Measurements from ENCODE around the gene PRPSAP2.

PRPSAP2 gene

DNA sequence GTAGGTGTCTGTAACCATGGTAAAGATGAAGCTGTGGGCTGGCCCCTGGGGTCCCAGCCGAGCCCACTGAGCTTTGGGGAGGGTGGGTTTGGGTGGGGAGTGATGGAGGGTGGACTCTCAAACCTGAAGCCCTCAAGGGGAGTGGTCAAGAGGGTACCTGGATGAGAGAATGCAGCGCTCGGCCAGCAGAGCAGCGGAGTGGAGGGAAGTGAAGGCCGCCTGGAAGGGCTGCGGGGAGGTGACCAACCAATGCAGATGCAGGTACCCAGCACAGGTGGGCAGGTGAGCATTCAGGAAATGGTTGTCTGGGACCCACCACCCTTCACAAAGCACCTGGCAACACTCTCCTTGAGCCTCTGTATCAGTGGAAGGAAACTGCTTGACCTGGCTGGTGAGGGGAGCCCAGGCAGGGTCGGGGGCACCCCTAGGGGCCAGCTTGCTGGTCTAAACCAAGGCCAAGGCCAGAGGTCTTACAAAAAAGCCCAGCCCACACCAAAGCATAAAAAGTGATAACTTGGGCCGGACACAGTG lies 90.6 kb downstream of the PRPSAP2 start:
- Histone ChIP-seq H3K79me2 (ENCODE audit: insufficient read depth, low read length) (no peaks in the 10 kb centered on the region), H3K27ac (ENCODE audit: low read depth, low read length) (no peak overlapping the region), H3K4me3 (ENCODE audit: insufficient read depth, low read length, poor library complexity, severe bottlenecking) (no peak overlapping the region), H3K9me2 (replicated peaks; ENCODE audit: insufficient read depth, low read length) (no peaks in the 10 kb centered on the region), H3K9ac (ENCODE audit: low read length) (no peak overlapping the region), H3K4me2 (ENCODE audit: low read depth, low read length, poor library complexity, severe bottlenecking) (no peak overlapping the region), H3K9me3 (ENCODE audit: insufficient read depth, low read length) (no peaks in the 10 kb centered on the region), H4K20me1 (ENCODE audit: low read depth, low read length) (no peaks in the 10 kb centered on the region), H3K27me3 (ENCODE audit: low read length) (no peaks in the 10 kb centered on the region), H3F3A (ENCODE audit: insufficient read depth) (no peaks in the 10 kb centered on the region), H3K36me3 (ENCODE audit: low read length) (no peaks in the 10 kb centered on the region), H2AFZ (ENCODE audit: low read depth, low read length, severe bottlenecking) (no peak overlapping the region)
- TF ChIP-seq EZH2phosphoT487 (conservative IDR thresholded peaks at IDR 0.05; ENCODE audit: low read length): no peak
- TF ChIP-seq, protein P1, sequence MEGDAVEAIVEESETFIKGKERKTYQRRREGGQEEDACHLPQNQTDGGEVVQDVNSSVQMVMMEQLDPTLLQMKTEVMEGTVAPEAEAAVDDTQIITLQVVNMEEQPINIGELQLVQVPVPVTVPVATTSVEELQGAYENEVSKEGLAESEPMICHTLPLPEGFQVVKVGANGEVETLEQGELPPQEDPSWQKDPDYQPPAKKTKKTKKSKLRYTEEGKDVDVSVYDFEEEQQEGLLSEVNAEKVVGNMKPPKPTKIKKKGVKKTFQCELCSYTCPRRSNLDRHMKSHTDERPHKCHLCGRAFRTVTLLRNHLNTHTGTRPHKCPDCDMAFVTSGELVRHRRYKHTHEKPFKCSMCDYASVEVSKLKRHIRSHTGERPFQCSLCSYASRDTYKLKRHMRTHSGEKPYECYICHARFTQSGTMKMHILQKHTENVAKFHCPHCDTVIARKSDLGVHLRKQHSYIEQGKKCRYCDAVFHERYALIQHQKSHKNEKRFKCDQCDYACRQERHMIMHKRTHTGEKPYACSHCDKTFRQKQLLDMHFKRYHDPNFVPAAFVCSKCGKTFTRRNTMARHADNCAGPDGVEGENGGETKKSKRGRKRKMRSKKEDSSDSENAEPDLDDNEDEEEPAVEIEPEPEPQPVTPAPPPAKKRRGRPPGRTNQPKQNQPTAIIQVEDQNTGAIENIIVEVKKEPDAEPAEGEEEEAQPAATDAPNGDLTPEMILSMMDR (IDR thresholded peaks at IDR 0.05; ENCODE audit: insufficient read depth, low read length, poor library complexity, severe bottlenecking): no peak

DNA sequence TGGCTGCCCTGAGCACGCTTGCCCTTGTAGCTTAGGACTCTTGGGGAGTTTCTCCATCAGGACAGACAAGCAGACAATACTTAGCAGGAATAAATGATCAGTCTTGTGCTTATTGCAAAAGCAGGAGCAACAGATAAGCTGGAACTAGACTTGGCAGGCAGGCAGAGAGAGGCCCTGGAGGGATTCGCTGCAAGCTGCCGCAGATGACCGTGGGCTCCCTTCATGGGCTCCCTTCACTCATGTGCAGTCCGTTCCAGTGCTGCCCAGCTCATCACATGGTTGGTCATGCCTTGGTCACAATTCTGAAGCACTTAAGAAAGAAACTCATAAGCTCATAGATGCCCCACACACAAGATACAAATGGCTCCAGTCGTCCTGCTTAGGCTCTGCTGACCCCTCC lies 91.6 kb downstream of the PRPSAP2 start:
- Histone ChIP-seq H3K79me2 (ENCODE audit: insufficient read depth, low read length) (no peaks in the 10 kb centered on the region), H3K9me3 (ENCODE audit: insufficient read depth, low read length) (no peaks in the 10 kb centered on the region), H4K20me1 (ENCODE audit: low read depth, low read length) (no peaks in the 10 kb centered on the region), H3K4me3 (ENCODE audit: insufficient read depth, low read length, poor library complexity, severe bottlenecking) (no peak overlapping the region), H3K9ac (ENCODE audit: low read length) (no peak overlapping the region), H3K27ac (ENCODE audit: low read depth, low read length) (no peak overlapping the region), H3K4me2 (ENCODE audit: low read depth, low read length, poor library complexity, severe bottlenecking) (no peak overlapping the region), H3K9me2 (replicated peaks; ENCODE audit: insufficient read depth, low read length) (no peaks in the 10 kb centered on the region), H3K27me3 (ENCODE audit: low read length) (no peaks in the 10 kb centered on the region), H2AFZ (ENCODE audit: low read depth, low read length, severe bottlenecking) (no peak overlapping the region), H3F3A (ENCODE audit: insufficient read depth) (no peaks in the 10 kb centered on the region), H3K36me3 (ENCODE audit: low read length) (no peaks in the 10 kb centered on the region)
- no peak for TF ChIP-seq EZH2phosphoT487 (conservative IDR thresholded peaks at IDR 0.05; ENCODE audit: low read length)
- TF ChIP-seq, protein P1 (IDR thresholded peaks at IDR 0.05; ENCODE audit: insufficient read depth, low read length, poor library complexity, severe bottlenecking): no peak

DNA sequence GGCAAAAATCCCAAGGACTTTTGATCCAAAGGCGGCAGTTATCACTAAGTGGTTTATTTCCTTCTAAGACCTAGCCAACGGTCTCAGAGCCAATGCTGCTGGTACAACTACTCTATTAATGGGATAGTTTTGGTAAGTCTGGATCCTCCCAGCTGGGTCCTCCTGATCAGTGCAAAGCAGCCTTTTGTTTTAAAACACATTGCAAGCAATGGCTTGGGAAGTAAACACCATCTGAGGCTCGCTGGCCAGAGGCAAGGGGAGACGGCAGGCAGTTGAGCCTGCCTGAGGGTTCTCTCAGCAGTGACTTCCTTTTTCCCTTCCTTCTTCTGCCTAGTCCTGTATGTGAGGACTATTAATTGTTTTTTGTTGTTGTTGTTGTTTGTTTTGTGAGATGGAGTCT lies 92.4 kb downstream of the PRPSAP2 start:
- no peak overlapping the region for H3K4me3 ChIP-seq (ENCODE audit: insufficient read depth, low read length, poor library complexity, severe bottlenecking)
- H3K79me2 ChIP-seq (ENCODE audit: insufficient read depth, low read length): no peaks in the 10 kb centered on the region
- no peaks in the 10 kb centered on the region for H3K9me3 ChIP-seq (ENCODE audit: insufficient read depth, low read length)
- no peaks in the 10 kb centered on the region for H3F3A ChIP-seq (ENCODE audit: insufficient read depth)
- H3K27me3 ChIP-seq (ENCODE audit: low read length): no peaks in the 10 kb centered on the region
- no peak overlapping the region for H3K9ac ChIP-seq (ENCODE audit: low read length)
- no peak for TF ChIP-seq EZH2phosphoT487 (conservative IDR thresholded peaks at IDR 0.05; ENCODE audit: low read length)
- TF ChIP-seq, protein P1 (IDR thresholded peaks at IDR 0.05; ENCODE audit: insufficient read depth, low read length, poor library complexity, severe bottlenecking): no peak
- no peaks in the 10 kb centered on the region for H4K20me1 ChIP-seq (ENCODE audit: low read depth, low read length)
- no peak overlapping the region for H3K27ac ChIP-seq (ENCODE audit: low read depth, low read length)
- H3K36me3 ChIP-seq (ENCODE audit: low read length): no peaks in the 10 kb centered on the region
- no peaks in the 10 kb centered on the region for H3K9me2 ChIP-seq (replicated peaks; ENCODE audit: insufficient read depth, low read length)
- no peak overlapping the region for H3K4me2 ChIP-seq (ENCODE audit: low read depth, low read length, poor library complexity, severe bottlenecking)
- no peak overlapping the region for H2AFZ ChIP-seq (ENCODE audit: low read depth, low read length, severe bottlenecking)

Measured in SU-DHL-6 (cell line).